HepG2 (cell line): ENCODE results near the gene CABLES2. TPM values are rescaled to one million over a fixed set of nuclear protein-coding genes. Genes with fewer than 3 reads are reported as not detected.

ENCODE experiments used
- EEA1 ChIP-seq: sonication (generic); formaldehyde crosslinking; IDR thresholded peaks from 2 replicates; pipeline ENCODE4 v1.5.1; 2020; ENCODE audit warnings: mild to moderate bottlenecking, missing genetic modification reagents, borderline replicate concordance
- HDAC1 ChIP-seq: sonication (generic); formaldehyde crosslinking; IDR thresholded peaks from 2 replicates; pipeline ENCODE4 v1.5.1; 2020; ENCODE audit warnings: mild to moderate bottlenecking, missing genetic modification reagents
- ZNF574 ChIP-seq: sonication (generic); formaldehyde crosslinking; IDR thresholded peaks from 2 replicates; pipeline ENCODE4 v1.4.0; 2020; ENCODE audit warnings: missing genetic modification reagents
- polyA plus RNA-seq, 8 experiments: library from polyadenylated mRNA; depleted of rRNA in 3 of 8; stranded (reverse) in 7 of 8; unstranded in 1 of 8; fragments of >200 nt; fragmentation: Illumina TruSeq in 4 of 8; extraction: Trizol in 4 of 8; gene quantifications; 2 replicates each; pipeline versions ENCODE4 v1.2.1 to v1.2.3, GENCODE V29; 2011 to 2016; ENCODE audit warnings: low read depth in 4 of 8, missing spikeins in 1 of 8, mixed read lengths in 1 of 8; ENCODE audit not compliant: insufficient read depth in 1 of 8
- total RNA-seq, 5 experiments: library from RNA; depleted of rRNA; stranded (reverse); fragments of >200 nt; fragmentation: Illumina TruSeq; extraction: Trizol; gene quantifications; 2 replicates each; pipeline ENCODE4 v1.2.3, GENCODE V29; 2016; ENCODE audit warnings: low read depth in 1 of 5
- TF ChIP-seq, protein P1 (sequence below): sonication (generic); formaldehyde crosslinking; IDR thresholded peaks from 2 replicates; pipeline ENCODE4 v1.4.0; 2020; ENCODE audit warnings: mild to moderate bottlenecking, missing genetic modification reagents, borderline replicate concordance

CABLES2 gene
- total and polyA plus RNA-seq, 2 of the 13 experiments (the other 11 are each of a cell fraction or from before 2014, with no cell fraction given), result 5.2 to 9.7 TPM

DNA sequence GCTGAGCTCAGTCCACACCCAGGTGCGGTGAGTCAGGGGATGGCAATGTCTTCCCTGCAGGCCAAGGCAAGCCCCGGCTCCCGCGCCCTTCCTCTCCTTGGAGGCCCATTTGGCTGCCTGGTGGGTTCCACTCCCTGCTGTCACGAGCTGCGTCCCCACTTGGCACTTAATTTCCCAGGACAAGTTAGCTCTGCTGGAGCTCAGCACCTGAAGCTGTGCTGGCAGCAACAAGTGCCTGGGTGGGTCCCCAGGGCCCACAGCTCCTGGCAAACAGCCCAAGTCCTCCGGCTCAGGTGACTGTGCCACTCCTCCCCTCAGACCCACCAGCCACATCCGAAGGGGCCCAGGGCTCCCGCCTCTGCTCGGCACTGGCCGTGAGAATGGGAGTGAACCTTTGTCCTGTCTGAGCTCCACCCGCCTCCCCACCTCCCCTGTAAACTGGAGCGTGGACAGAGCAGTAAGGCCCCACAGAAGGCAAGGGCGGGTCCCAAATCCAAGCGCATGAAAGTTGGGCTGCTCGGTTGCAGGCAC lies 56.9 kb downstream of the CABLES2 start (continued):
- TF ChIP-seq, protein P1, sequence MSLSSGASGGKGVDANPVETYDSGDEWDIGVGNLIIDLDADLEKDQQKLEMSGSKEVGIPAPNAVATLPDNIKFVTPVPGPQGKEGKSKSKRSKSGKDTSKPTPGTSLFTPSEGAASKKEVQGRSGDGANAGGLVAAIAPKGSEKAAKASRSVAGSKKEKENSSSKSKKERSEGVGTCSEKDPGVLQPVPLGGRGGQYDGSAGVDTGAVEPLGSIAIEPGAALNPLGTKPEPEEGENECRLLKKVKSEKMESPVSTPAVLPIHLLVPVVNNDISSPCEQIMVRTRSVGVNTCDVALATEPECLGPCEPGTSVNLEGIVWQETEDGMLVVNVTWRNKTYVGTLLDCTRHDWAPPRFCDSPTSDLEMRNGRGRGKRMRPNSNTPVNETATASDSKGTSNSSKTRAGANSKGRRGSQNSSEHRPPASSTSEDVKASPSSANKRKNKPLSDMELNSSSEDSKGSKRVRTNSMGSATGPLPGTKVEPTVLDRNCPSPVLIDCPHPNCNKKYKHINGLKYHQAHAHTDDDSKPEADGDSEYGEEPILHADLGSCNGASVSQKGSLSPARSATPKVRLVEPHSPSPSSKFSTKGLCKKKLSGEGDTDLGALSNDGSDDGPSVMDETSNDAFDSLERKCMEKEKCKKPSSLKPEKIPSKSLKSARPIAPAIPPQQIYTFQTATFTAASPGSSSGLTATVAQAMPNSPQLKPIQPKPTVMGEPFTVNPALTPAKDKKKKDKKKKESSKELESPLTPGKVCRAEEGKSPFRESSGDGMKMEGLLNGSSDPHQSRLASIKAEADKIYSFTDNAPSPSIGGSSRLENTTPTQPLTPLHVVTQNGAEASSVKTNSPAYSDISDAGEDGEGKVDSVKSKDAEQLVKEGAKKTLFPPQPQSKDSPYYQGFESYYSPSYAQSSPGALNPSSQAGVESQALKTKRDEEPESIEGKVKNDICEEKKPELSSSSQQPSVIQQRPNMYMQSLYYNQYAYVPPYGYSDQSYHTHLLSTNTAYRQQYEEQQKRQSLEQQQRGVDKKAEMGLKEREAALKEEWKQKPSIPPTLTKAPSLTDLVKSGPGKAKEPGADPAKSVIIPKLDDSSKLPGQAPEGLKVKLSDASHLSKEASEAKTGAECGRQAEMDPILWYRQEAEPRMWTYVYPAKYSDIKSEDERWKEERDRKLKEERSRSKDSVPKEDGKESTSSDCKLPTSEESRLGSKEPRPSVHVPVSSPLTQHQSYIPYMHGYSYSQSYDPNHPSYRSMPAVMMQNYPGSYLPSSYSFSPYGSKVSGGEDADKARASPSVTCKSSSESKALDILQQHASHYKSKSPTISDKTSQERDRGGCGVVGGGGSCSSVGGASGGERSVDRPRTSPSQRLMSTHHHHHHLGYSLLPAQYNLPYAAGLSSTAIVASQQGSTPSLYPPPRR (CRISPR knock-in tag), result no peak
- TF ChIP-seq EEA1 (CRISPR knock-in tag) (no peak), ZNF574 (CRISPR knock-in tag) (no peak), HDAC1 (CRISPR knock-in tag) (0 out of 2 replicates have a peak, but pooled peaks have one; percentile 20)
